Neural cell (in vitro differentiated cells): ENCODE measurements around the gene RALB. TPM values are rescaled to one million over a fixed set of nuclear protein-coding genes. Genes with fewer than 3 reads are reported as not detected.

ENCODE experiments used
- H2AFZ ChIP-seq: fragments of 200-600, 300-800 bp; sonication (generic), shearing (Covaris generic); 2 replicates; pipeline ENCODE4 v1.6.0; 2014; ENCODE audit warnings: low read depth, mild to moderate bottlenecking, antibody characterized with exemption, low read length, moderate library complexity
- H3F3A ChIP-seq: fragments of 200-600 bp; shearing (Covaris generic); 2 replicates; pipeline ENCODE4 v1.6.1; 2016; ENCODE audit warnings: mild to moderate bottlenecking, moderate library complexity, mixed read lengths, antibody characterized with exemption, low read length; ENCODE audit not compliant: insufficient read depth, poor library complexity, severe bottlenecking
- H3K27ac ChIP-seq: fragments of 200-600, 300-800 bp; sonication (generic), shearing (Covaris generic); 2 replicates; pipeline ENCODE4 v1.5.1; 2014; ENCODE audit warnings: mild to moderate bottlenecking, low read length, moderate library complexity
- H3K27me3 ChIP-seq: fragments of 300-800, 200-600 bp; sonication (generic), shearing (Covaris generic); 2 replicates; pipeline ENCODE4 v1.6.0; 2014; ENCODE audit warnings: mild to moderate bottlenecking, low read depth, low read length, moderate library complexity; ENCODE audit not compliant: insufficient read depth
- H3K36me3 ChIP-seq: fragments of 300-800, 200-600 bp; sonication (generic), shearing (Covaris generic); 2 replicates; pipeline ENCODE4 v1.5.1; 2014; ENCODE audit warnings: mild to moderate bottlenecking, antibody characterized with exemption, low read length, moderate library complexity; ENCODE audit not compliant: insufficient read depth
- H3K4me2 ChIP-seq: fragments of 300-800, 200-600 bp; sonication (generic), shearing (Covaris generic); 2 replicates; pipeline ENCODE4 v1.6.0; 2014; ENCODE audit warnings: mild to moderate bottlenecking, low read length
- H3K4me3 ChIP-seq: fragments of 300-800, 200-600 bp; sonication (generic), shearing (Covaris generic); 2 replicates; pipeline ENCODE4 v1.5.1; 2014; ENCODE audit warnings: mild to moderate bottlenecking, low read length, moderate library complexity
- H3K79me2 ChIP-seq: fragments of 200-600 bp; shearing (Covaris generic); replicated peaks from 2 replicates; pipeline ENCODE4 v1.6.0; 2014; ENCODE audit warnings: mild to moderate bottlenecking, low read length, moderate library complexity; ENCODE audit not compliant: insufficient read depth
- H3K9ac ChIP-seq: fragments of 300-800, 200-600 bp; sonication (generic), shearing (Covaris generic); 2 replicates; pipeline ENCODE4 v1.6.1; 2016; ENCODE audit warnings: mild to moderate bottlenecking, low read length, mixed read lengths
- H3K9me2 ChIP-seq: fragments of 200-600 bp; shearing (Covaris generic); 2 replicates; pipeline ENCODE4 v1.6.1; 2016; ENCODE audit warnings: mild to moderate bottlenecking, low read length, mixed read lengths; ENCODE audit not compliant: insufficient read depth
- H3K9me3 ChIP-seq: fragments of 200-600, 300-800 bp; sonication (generic), shearing (Covaris generic); 2 replicates; pipeline ENCODE4 v1.6.1; 2016; ENCODE audit warnings: mild to moderate bottlenecking, mixed run types, low read length, moderate library complexity, mixed read lengths
- H4K20me1 ChIP-seq: fragments of 200-600 bp; shearing (Covaris generic); 2 replicates; pipeline ENCODE4 v1.6.1; 2016; ENCODE audit warnings: mild to moderate bottlenecking, mixed run types; ENCODE audit not compliant: insufficient read depth
- EP300 ChIP-seq: fragments of 450-650 bp; conservative IDR thresholded peaks from 2 replicates; pipeline ENCODE4 v1.6.1; 2014; ENCODE audit warnings: antibody characterized with exemption, mild to moderate bottlenecking, moderate library complexity; ENCODE audit not compliant: poor library complexity, severe bottlenecking
- EZH2 ChIP-seq: fragments of 200-600, 300-800 bp; shearing (Covaris generic), sonication (generic); IDR thresholded peaks from 2 replicates; pipeline ENCODE4 v1.6.1; 2014; ENCODE audit warnings: antibody characterized with exemption, low read length, borderline replicate concordance, mild to moderate bottlenecking; ENCODE audit not compliant: insufficient read depth, poor library complexity, severe bottlenecking
- MXI1 ChIP-seq: fragments of 450-650 bp; conservative IDR thresholded peaks from 2 replicates; pipeline ENCODE4 v1.6.1; 2014; ENCODE audit warnings: antibody characterized with exemption, mild to moderate bottlenecking; ENCODE audit not compliant: poor library complexity, severe bottlenecking
- POLR2AphosphoS5 ChIP-seq: IDR thresholded peaks from 2 replicates; pipeline ENCODE4 v1.6.1; 2012
- RAD21 ChIP-seq: fragments of 450-650 bp; conservative IDR thresholded peaks from 2 replicates; pipeline ENCODE4 v1.6.1; 2014; ENCODE audit warnings: antibody characterized with exemption, mild to moderate bottlenecking, moderate library complexity
- SMC3 ChIP-seq: fragments of 450-650 bp; conservative IDR thresholded peaks from 2 replicates; pipeline ENCODE4 v1.6.1; 2014; ENCODE audit warnings: antibody characterized with exemption, mild to moderate bottlenecking, moderate library complexity; ENCODE audit not compliant: poor library complexity
- TAF1 ChIP-seq: IDR thresholded peaks from 2 replicates; pipeline ENCODE4 v1.6.1; 2012; ENCODE audit warnings: low read depth
- polyA plus RNA-seq: library from polyadenylated mRNA; depleted of rRNA; stranded (reverse); fragments of >200 nt; gene quantifications from 2 replicates; pipeline ENCODE4 v1.2.3, GENCODE V29; 2014
- TF ChIP-seq, protein P1 (sequence below): IDR thresholded peaks from 2 replicates; pipeline ENCODE4 v1.6.1; 2012; ENCODE audit warnings: borderline replicate concordance
- TF ChIP-seq, protein P2 (sequence below): fragments of 450-650 bp; IDR thresholded peaks from 2 replicates; pipeline ENCODE4 v1.5.1; 2014; ENCODE audit warnings: antibody characterized with exemption, mild to moderate bottlenecking, moderate library complexity; ENCODE audit not compliant: poor library complexity, severe bottlenecking

Gene RALB
- polyA plus RNA-seq, 1 donor from 2014 or later: 50.6 TPM

DNA sequence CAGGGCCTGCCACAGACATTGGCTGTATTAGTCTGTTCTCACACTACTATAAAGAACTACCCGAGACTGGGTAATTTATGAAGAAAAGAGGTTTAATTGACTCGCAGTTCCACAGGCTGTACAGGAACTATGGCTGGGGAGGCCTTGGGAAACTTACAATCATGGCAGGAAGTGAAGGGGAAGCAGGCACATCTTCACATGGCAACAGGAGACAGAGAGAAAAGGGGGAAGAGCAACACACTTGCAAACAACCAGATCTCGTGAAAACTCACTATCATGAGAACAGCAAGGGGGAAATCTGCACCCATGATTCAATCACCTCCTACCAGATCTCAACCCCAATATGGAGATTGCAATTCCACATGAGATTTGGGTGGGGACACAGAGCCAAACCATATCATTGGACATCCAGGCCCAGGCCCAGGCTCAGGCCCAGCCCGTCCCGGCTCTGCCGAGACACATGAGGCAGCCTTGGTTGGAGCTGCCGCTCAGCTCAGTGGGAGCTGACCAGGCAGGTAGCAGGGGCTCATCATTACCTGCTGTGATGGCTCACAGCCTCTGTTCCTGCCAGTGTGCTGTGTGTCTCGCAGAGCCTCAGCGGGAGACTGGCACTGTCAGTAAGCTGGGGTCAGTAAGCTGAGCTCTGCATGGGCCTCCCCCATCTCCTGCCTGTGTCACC lies 8.6 kb upstream of the RALB start:
- H3K27ac ChIP-seq: no peak overlapping the region
- no peaks in the 10 kb centered on the region for H4K20me1 ChIP-seq
- H3K9me3 ChIP-seq: no peaks in the 10 kb centered on the region
- no peaks in the 10 kb centered on the region for H3K9me2 ChIP-seq
- H3K4me3 ChIP-seq: no peak overlapping the region
- H3F3A ChIP-seq: no peaks in the 10 kb centered on the region
- TF ChIP-seq EZH2 (no peak), SMC3 (no peak)
- no peaks in the 10 kb centered on the region for H3K79me2 ChIP-seq
- no peaks in the 10 kb centered on the region for H3K27me3 ChIP-seq
- no peak overlapping the region for H3K4me2 ChIP-seq
- H2AFZ ChIP-seq: no peak overlapping the region
- H3K9ac ChIP-seq: no peak overlapping the region
- no peaks in the 10 kb centered on the region for H3K36me3 ChIP-seq

DNA sequence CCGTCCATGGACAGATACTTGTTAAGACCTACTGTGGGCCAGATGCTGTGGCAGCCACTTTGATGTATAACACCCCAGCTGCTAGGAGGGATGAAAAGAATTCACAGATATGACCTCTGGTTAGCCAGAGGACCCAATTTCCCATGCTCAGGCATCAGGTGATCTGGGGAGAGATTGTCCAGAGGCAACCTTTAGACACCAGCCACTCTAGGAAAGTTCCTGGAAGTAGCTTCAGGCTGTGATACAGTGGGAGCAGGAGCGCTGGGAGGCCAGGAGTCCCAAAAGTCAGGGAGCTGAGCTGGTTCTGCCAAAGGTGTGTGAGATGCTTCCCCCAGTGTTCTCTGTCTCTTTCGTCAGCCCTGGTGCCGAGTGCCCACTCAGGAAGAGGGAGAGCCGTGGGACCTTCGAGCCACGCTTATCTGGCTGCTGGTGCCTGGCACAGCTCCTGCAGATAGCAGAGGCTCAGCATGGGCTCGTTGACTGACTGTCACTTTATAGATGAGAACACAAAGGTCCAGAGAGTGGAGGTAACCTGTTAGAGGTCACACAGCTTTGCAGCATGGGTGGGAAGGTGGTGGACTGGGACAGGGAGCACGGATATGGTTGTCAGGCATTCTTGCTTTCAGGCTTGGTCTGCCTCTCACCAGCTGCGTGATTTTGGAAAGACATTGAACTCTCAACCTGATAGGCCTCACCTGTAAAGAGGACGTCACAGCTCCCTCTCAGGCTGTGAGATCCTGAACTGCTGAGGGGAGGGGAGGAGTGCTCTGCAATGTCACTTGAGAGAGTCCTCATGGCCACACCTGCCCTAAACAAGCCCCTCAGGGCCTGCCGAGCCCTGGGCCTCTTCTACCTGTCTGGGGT lies 7.8 kb upstream of the RALB start:
- no peaks in the 10 kb centered on the region for H3K36me3 ChIP-seq
- H3K27ac ChIP-seq: no peak overlapping the region
- no peak overlapping the region for H3K4me2 ChIP-seq
- no peaks in the 10 kb centered on the region for H3K9me3 ChIP-seq
- no peaks in the 10 kb centered on the region for H3K9me2 ChIP-seq
- no peak overlapping the region for H2AFZ ChIP-seq
- TF ChIP-seq POLR2AphosphoS5 (no peak), MXI1 (no peak), SMC3 (no peak), EZH2 (no peak), EP300 (no peak), TAF1 (no peak), RAD21 (no peak)
- TF ChIP-seq, protein P1, sequence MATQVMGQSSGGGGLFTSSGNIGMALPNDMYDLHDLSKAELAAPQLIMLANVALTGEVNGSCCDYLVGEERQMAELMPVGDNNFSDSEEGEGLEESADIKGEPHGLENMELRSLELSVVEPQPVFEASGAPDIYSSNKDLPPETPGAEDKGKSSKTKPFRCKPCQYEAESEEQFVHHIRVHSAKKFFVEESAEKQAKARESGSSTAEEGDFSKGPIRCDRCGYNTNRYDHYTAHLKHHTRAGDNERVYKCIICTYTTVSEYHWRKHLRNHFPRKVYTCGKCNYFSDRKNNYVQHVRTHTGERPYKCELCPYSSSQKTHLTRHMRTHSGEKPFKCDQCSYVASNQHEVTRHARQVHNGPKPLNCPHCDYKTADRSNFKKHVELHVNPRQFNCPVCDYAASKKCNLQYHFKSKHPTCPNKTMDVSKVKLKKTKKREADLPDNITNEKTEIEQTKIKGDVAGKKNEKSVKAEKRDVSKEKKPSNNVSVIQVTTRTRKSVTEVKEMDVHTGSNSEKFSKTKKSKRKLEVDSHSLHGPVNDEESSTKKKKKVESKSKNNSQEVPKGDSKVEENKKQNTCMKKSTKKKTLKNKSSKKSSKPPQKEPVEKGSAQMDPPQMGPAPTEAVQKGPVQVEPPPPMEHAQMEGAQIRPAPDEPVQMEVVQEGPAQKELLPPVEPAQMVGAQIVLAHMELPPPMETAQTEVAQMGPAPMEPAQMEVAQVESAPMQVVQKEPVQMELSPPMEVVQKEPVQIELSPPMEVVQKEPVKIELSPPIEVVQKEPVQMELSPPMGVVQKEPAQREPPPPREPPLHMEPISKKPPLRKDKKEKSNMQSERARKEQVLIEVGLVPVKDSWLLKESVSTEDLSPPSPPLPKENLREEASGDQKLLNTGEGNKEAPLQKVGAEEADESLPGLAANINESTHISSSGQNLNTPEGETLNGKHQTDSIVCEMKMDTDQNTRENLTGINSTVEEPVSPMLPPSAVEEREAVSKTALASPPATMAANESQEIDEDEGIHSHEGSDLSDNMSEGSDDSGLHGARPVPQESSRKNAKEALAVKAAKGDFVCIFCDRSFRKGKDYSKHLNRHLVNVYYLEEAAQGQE: no peak
- TF ChIP-seq, protein P2, sequence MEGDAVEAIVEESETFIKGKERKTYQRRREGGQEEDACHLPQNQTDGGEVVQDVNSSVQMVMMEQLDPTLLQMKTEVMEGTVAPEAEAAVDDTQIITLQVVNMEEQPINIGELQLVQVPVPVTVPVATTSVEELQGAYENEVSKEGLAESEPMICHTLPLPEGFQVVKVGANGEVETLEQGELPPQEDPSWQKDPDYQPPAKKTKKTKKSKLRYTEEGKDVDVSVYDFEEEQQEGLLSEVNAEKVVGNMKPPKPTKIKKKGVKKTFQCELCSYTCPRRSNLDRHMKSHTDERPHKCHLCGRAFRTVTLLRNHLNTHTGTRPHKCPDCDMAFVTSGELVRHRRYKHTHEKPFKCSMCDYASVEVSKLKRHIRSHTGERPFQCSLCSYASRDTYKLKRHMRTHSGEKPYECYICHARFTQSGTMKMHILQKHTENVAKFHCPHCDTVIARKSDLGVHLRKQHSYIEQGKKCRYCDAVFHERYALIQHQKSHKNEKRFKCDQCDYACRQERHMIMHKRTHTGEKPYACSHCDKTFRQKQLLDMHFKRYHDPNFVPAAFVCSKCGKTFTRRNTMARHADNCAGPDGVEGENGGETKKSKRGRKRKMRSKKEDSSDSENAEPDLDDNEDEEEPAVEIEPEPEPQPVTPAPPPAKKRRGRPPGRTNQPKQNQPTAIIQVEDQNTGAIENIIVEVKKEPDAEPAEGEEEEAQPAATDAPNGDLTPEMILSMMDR: no peak
- H3K79me2 ChIP-seq: no peaks in the 10 kb centered on the region
- H4K20me1 ChIP-seq: no peaks in the 10 kb centered on the region
- no peak overlapping the region for H3K4me3 ChIP-seq
- no peaks in the 10 kb centered on the region for H3K27me3 ChIP-seq
- no peaks in the 10 kb centered on the region for H3F3A ChIP-seq
- H3K9ac ChIP-seq: no peak overlapping the region
